CD14-positive monocyte (primary cell): ENCODE results near the gene RIT2. TPM values are rescaled to one million over a fixed set of nuclear protein-coding genes. Genes with fewer than 3 reads are reported as not detected.

ENCODE experiments used
- DNase-seq, 3 donors: peaks; one replicate each; pipeline ENCODE4 v3.0.0-alpha.2; 2011 to 2022
- H2AFZ ChIP-seq: 2 replicates; pipeline ENCODE4 v1.6.0; 2012; ENCODE audit warnings: mild to moderate bottlenecking, low read depth, low read length, inconsistent platforms; ENCODE audit not compliant: insufficient read depth, poor library complexity, severe bottlenecking
- H3K27ac ChIP-seq, 2 donors: 1 replicate in 1 of 2; 2 replicates in 1 of 2; pipeline ENCODE4 v1.5.1; 2012 to 2013; ENCODE audit warnings: low read length in 2 of 2, control low read depth in 1 of 2, inconsistent platforms in 1 of 2, low read depth in 1 of 2, mild to moderate bottlenecking in 1 of 2
- H3K27me3 ChIP-seq, 2 donors: one replicate each; pipeline versions ENCODE4 v1.6.0 to v1.6.1; 2011 to 2013; ENCODE audit warnings: low read length in 2 of 2; ENCODE audit not compliant: control insufficient read depth in 2 of 2, insufficient read depth in 2 of 2
- H3K36me3 ChIP-seq, 2 donors: replicated peaks in 1 of 2; 1 replicate in 1 of 2; 2 replicates in 1 of 2; pipeline versions ENCODE4 v1.5.1 to v1.6.1; 2012 to 2013; ENCODE audit warnings: low read length in 2 of 2, control low read depth in 1 of 2, inconsistent platforms in 1 of 2, mild to moderate bottlenecking in 1 of 2; ENCODE audit not compliant: insufficient read depth in 2 of 2, control insufficient read depth in 1 of 2
- H3K4me1 ChIP-seq, 2 donors: 1 replicate in 1 of 2; 2 replicates in 1 of 2; pipeline versions ENCODE4 v1.5.1 to v1.6.1; 2012 to 2013; ENCODE audit warnings: low read length in 2 of 2, control low read depth in 1 of 2, inconsistent platforms in 1 of 2, mild to moderate bottlenecking in 1 of 2, moderate library complexity in 1 of 2; ENCODE audit not compliant: insufficient read depth in 2 of 2, control insufficient read depth in 1 of 2
- H3K4me2 ChIP-seq: replicated peaks from 2 replicates; pipeline ENCODE3; 2012; ENCODE audit warnings: low read length, moderate library complexity, mild to moderate bottlenecking; ENCODE audit not compliant: poor library complexity, severe bottlenecking; ENCODE audit errors: extremely low read depth
- H3K4me3 ChIP-seq, 3 experiments: fragments of 200-600 bp in 1 of 3; sonication (generic) in 1 of 3; replicated peaks in 1 of 3; 1 replicate in 2 of 3; 2 replicates in 1 of 3; pipeline ENCODE4 v1.5.1; 2011 to 2013; ENCODE audit warnings: low read length in 3 of 3, mild to moderate bottlenecking in 3 of 3, control low read depth in 2 of 3, low read depth in 2 of 3, inconsistent platforms in 1 of 3, moderate library complexity in 1 of 3
- H3K79me2 ChIP-seq: 2 replicates; pipeline ENCODE4 v1.6.0; 2012; ENCODE audit warnings: mild to moderate bottlenecking, control low read depth, inconsistent platforms, low read length, moderate library complexity; ENCODE audit not compliant: insufficient read depth
- H3K9ac ChIP-seq: 2 replicates; pipeline ENCODE4 v1.6.0; 2017; ENCODE audit warnings: low read length, mild to moderate bottlenecking; ENCODE audit not compliant: insufficient read depth, poor library complexity, severe bottlenecking
- H3K9me3 ChIP-seq, 2 donors: replicated peaks in 1 of 2; 1 replicate in 1 of 2; 2 replicates in 1 of 2; pipeline versions ENCODE4 v1.5.1 to v1.6.1; 2012 to 2013; ENCODE audit warnings: low read length in 2 of 2, control low read depth in 1 of 2; ENCODE audit not compliant: control insufficient read depth in 1 of 2, insufficient read depth in 1 of 2
- H4K20me1 ChIP-seq: 2 replicates; pipeline ENCODE4 v1.6.0; 2012; ENCODE audit warnings: mild to moderate bottlenecking, low read length, control low read depth, moderate library complexity; ENCODE audit not compliant: insufficient read depth
- H3K27ac Mint-ChIP-seq, 7 donors: one replicate each; pipeline ENCODE4 v1.8.0; 2020; ENCODE audit warnings: mild to moderate bottlenecking in 7 of 7, mixed read lengths in 7 of 7, moderate library complexity in 6 of 7, inconsistent platforms in 2 of 7
- H3K27me3 Mint-ChIP-seq, 3 donors: one replicate each; pipeline ENCODE4 v1.8.0; 2021 to 2022; ENCODE audit warnings: low read depth in 3 of 3, mild to moderate bottlenecking in 3 of 3, mixed read lengths in 3 of 3, moderate library complexity in 3 of 3, inconsistent platforms in 1 of 3
- H3K36me3 Mint-ChIP-seq, 2 donors: one replicate each; pipeline ENCODE4 v1.8.0; 2020; ENCODE audit warnings: mixed read lengths in 2 of 2, inconsistent platforms in 1 of 2, mild to moderate bottlenecking in 1 of 2
- H3K4me1 Mint-ChIP-seq: one replicate; pipeline ENCODE4 v1.8.0; 2020; ENCODE audit warnings: mild to moderate bottlenecking, mixed read lengths
- H3K4me3 Mint-ChIP-seq, 2 donors: one replicate each; pipeline ENCODE4 v1.8.0; 2020; ENCODE audit warnings: mild to moderate bottlenecking in 2 of 2, mixed read lengths in 2 of 2, moderate library complexity in 1 of 2
- H3K9me3 Mint-ChIP-seq, 7 donors: one replicate each; pipeline ENCODE4 v1.8.0; 2020 to 2022; ENCODE audit warnings: mixed read lengths in 7 of 7, mild to moderate bottlenecking in 6 of 7, moderate library complexity in 6 of 7, inconsistent platforms in 2 of 7
- WGBS: methylation state at CpG from one replicate; pipeline ENCODE4 v1.1.5; 2013; ENCODE audit warnings: missing lambda C conversion rate; ENCODE audit not compliant: insufficient coverage; 5-methylcytosine and 5-hydroxymethylcytosine counted together
- intact Hi-C, 2 donors: fragments of 100-400 bp; cut with micrococcal nuclease; formaldehyde crosslinking; loops; one replicate each; pipeline versions ENCODE4 v1.15.0 to v1.15.1; 2023
- polyA plus RNA-seq, 3 donors: library from polyadenylated mRNA; depleted of rRNA in 1 of 3; unstranded in 2 of 3; stranded (reverse) in 1 of 3; fragments of 300-500 nt in 2 of 3; fragments of >200 nt in 1 of 3; fragmentation: Illumina TruSeq in 2 of 3; gene quantifications; 1 replicate in 2 of 3; 2 replicates in 1 of 3; pipeline ENCODE4 v1.2.3, GENCODE V29; 2012 to 2021
- TF ChIP-seq, protein P1 (sequence below): fragments of 200-600 bp; IDR thresholded peaks from one replicate; pipeline ENCODE4 v1.8.0; 2022; ENCODE audit warnings: antibody characterized with exemption, mild to moderate bottlenecking

RIT2 gene
- polyA plus RNA-seq, 3 donors: not detected

DNA sequence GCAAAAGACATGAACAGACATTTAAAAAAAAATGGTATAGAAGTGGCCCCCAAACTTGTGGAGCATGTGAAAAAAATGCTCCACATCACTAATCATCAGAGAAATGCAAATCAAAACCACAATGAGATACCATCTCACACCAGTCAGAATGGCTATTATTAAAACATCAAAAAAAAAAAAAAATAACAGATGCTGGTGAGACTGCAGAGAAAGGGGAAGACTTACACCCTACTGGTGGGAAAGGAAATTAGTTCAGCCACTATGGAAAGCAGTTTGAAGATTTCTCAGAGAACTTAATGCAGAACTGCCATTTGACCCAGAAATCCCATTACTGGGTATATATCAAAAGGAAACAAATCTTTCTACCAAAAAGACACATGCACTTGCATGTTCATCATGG, 164.8 kb downstream of the RIT2 start:
- TF ChIP-seq, protein P1, sequence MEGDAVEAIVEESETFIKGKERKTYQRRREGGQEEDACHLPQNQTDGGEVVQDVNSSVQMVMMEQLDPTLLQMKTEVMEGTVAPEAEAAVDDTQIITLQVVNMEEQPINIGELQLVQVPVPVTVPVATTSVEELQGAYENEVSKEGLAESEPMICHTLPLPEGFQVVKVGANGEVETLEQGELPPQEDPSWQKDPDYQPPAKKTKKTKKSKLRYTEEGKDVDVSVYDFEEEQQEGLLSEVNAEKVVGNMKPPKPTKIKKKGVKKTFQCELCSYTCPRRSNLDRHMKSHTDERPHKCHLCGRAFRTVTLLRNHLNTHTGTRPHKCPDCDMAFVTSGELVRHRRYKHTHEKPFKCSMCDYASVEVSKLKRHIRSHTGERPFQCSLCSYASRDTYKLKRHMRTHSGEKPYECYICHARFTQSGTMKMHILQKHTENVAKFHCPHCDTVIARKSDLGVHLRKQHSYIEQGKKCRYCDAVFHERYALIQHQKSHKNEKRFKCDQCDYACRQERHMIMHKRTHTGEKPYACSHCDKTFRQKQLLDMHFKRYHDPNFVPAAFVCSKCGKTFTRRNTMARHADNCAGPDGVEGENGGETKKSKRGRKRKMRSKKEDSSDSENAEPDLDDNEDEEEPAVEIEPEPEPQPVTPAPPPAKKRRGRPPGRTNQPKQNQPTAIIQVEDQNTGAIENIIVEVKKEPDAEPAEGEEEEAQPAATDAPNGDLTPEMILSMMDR: no peak
- no peaks in the 10 kb centered on the region for H3K4me1 ChIP-seq
- H3K79me2 ChIP-seq: no peaks in the 10 kb centered on the region
- no peak overlapping the region for H3K9ac ChIP-seq
- no peaks in the 10 kb centered on the region for H4K20me1 ChIP-seq
- no peak overlapping the region for H3K4me3 Mint-ChIP-seq
- H3K4me3 ChIP-seq: no peak overlapping the region
- no peaks in the 10 kb centered on the region for H3K36me3 ChIP-seq
- intact Hi-C loops: no loop called here
- H3K9me3 Mint-ChIP-seq: peaks cover 0 to 3% (median 0%) of the 10 kb centered on the region in 7 donors
- no peak for DNase-seq
- H3K27me3 ChIP-seq: no peaks in the 10 kb centered on the region
- no peak overlapping the region for H3K4me2 ChIP-seq
- no peaks in the 10 kb centered on the region for H3K27me3 Mint-ChIP-seq
- H3K4me1 Mint-ChIP-seq: no peaks in the 10 kb centered on the region
- H3K27ac ChIP-seq: no peak overlapping the region
- no peaks in the 10 kb centered on the region for H3K36me3 Mint-ChIP-seq
- no peak overlapping the region for H2AFZ ChIP-seq
- H3K9me3 ChIP-seq: no peaks in the 10 kb centered on the region
- no peak overlapping the region for H3K27ac Mint-ChIP-seq

DNA sequence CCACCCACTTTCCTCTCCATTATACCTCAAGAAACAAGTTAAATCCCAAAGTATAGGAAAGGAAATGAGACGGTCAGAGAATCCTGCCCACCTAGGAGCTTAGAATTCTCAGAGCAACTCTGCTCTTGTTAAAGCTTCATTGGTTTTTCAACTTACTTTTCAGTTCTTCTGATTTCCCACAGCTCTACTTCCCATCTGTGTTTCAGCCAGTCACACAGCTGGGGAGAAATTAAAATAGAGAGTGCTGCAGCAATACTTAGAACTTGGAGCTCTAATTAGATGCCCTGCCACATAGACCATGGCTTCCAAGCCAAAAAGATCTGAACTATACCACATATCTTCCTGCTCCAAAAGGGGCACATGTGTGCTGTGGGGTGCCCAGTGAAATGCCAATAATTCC, 166.7 kb downstream of the RIT2 start:
- Mint-ChIP-seq H3K4me3 (no peak overlapping the region), H3K27ac (no peak overlapping the region), H3K36me3 (no peaks in the 10 kb centered on the region), H3K27me3 (no peaks in the 10 kb centered on the region), H3K9me3 (peaks cover 0 to 4% (median 1%) of the 10 kb centered on the region in 7 donors), H3K4me1 (no peaks in the 10 kb centered on the region)
- intact Hi-C loops: no loop called here
- Histone ChIP-seq H3K27ac (no peak overlapping the region), H3K27me3 (no peaks in the 10 kb centered on the region), H3K9me3 (peaks cover 0 to 6% of the 10 kb centered on the region in 2 donors), H3K4me3 (no peak overlapping the region), H4K20me1 (no peaks in the 10 kb centered on the region), H3K79me2 (no peaks in the 10 kb centered on the region), H3K4me1 (no peaks in the 10 kb centered on the region), H3K4me2 (no peak overlapping the region), H3K36me3 (no peaks in the 10 kb centered on the region), H2AFZ (no peak overlapping the region), H3K9ac (no peak overlapping the region)
- DNase-seq: no peak
- TF ChIP-seq, protein P1: no peak
- whole genome bisulfite sequencing: 100% methylated on average over 1 of the region's 1 CpG
